IMR-90 (cell line): ENCODE data around the gene USH1G. TPM values are rescaled to one million over a fixed set of nuclear protein-coding genes. Genes with fewer than 3 reads are reported as not detected.

Experiments used
- ATAC-seq: fragments of 200-7000 bp; cut with Tn5 transposase; 2 replicates; pipeline ENCODE4 v1.9.1; 2020; ENCODE audit warnings: low read depth, mild to moderate bottlenecking, moderate library complexity
- BruUV-seq: library from RNA; stranded (reverse); fragments of 400-500 nt; replicated peaks from 2 replicates; lab custom pipeline; 2021; lab: Mats Ljungman, UMichigan
- CTCF ChIA-PET: fragments of 300-600 bp; formaldehyde crosslinking; extraction: SDS; loops from one replicate; lab custom pipeline; 2021; ENCODE audit warnings: antibody characterized with exemption; lab: Yijun Ruan, JAX
- POLR2A ChIA-PET: fragments of 300-600 bp; sonication (Branson Sonifier 250); formaldehyde crosslinking; loops from one replicate; lab custom pipeline; 2022; ENCODE audit warnings: antibody characterized with exemption; ENCODE audit not compliant: unreplicated experiment; lab: Charles Lee
- DNase-seq: peaks from one replicate; pipeline ENCODE4 v3.0.0; 2013
- H2AFZ ChIP-seq: replicated peaks from 2 replicates; pipeline ENCODE3; 2013; ENCODE audit warnings: low read length, mild to moderate bottlenecking; ENCODE audit not compliant: poor library complexity
- H2AK5ac ChIP-seq: 2 replicates; pipeline ENCODE4 v1.6.1; 2013; ENCODE audit warnings: low read depth, low read length, inconsistent platforms
- H2AK9ac ChIP-seq: replicated peaks from 2 replicates; pipeline ENCODE3; 2013; ENCODE audit warnings: mild to moderate bottlenecking, low read depth, low read length, moderate library complexity; ENCODE audit not compliant: poor library complexity
- H2BK120ac ChIP-seq: 2 replicates; pipeline ENCODE4 v1.6.1; 2013; ENCODE audit warnings: low read depth, low read length, inconsistent platforms
- H2BK15ac ChIP-seq: 3 replicates; pipeline ENCODE4 v1.6.1; 2013; ENCODE audit warnings: low read depth, low read length, inconsistent platforms
- H2BK20ac ChIP-seq: 2 replicates; pipeline ENCODE4 v1.6.1; 2013; ENCODE audit warnings: low read depth, mild to moderate bottlenecking, inconsistent platforms, low read length, moderate library complexity
- H2BK5ac ChIP-seq: 2 replicates; pipeline ENCODE4 v1.6.1; 2013; ENCODE audit warnings: mild to moderate bottlenecking, low read depth, low read length, inconsistent platforms; ENCODE audit not compliant: poor library complexity, severe bottlenecking
- H3K14ac ChIP-seq: replicated peaks from 2 replicates; pipeline ENCODE4 v1.6.1; 2013; ENCODE audit warnings: low read depth, low read length, inconsistent platforms
- H3K18ac ChIP-seq: 2 replicates; pipeline ENCODE4 v1.6.1; 2013; ENCODE audit warnings: low read depth, low read length, control low read depth
- H3K23ac ChIP-seq: 2 replicates; pipeline ENCODE4 v1.6.1; 2013; ENCODE audit warnings: low read depth, low read length, inconsistent platforms
- H3K27ac ChIP-seq: 2 replicates; pipeline ENCODE4 v1.5.1; 2013; ENCODE audit warnings: mild to moderate bottlenecking, control low read depth, low read length; ENCODE audit not compliant: insufficient read depth
- H3K27me3 ChIP-seq: 2 replicates; pipeline ENCODE4 v1.6.1; 2013; ENCODE audit warnings: low read length; ENCODE audit not compliant: control insufficient read depth, insufficient read depth
- H3K36me3 ChIP-seq: 2 replicates; pipeline ENCODE4 v1.6.1; 2013; ENCODE audit warnings: low read length, mixed read lengths; ENCODE audit not compliant: control insufficient read depth, insufficient read depth
- H3K4ac ChIP-seq: 2 replicates; pipeline ENCODE4 v1.6.1; 2013; ENCODE audit warnings: low read depth, low read length, inconsistent platforms
- H3K4me1 ChIP-seq: 2 replicates; pipeline ENCODE4 v1.6.1; 2013; ENCODE audit warnings: low read length, mixed read lengths; ENCODE audit not compliant: control insufficient read depth, insufficient read depth
- H3K4me2 ChIP-seq: 2 replicates; pipeline ENCODE4 v1.6.1; 2013; ENCODE audit warnings: low read depth, mild to moderate bottlenecking, control low read depth, low read length, moderate library complexity
- H3K4me3 ChIP-seq: 2 replicates; pipeline ENCODE4 v1.5.1; 2013; ENCODE audit warnings: low read depth, mild to moderate bottlenecking, control low read depth, low read length, moderate library complexity; ENCODE audit not compliant: insufficient read depth
- H3K56ac ChIP-seq: 2 replicates; pipeline ENCODE4 v1.6.1; 2013; ENCODE audit warnings: low read length, inconsistent platforms; ENCODE audit not compliant: insufficient read depth; ENCODE audit errors: extremely low read depth
- H3K79me1 ChIP-seq, 2 experiments: 2 replicates each; pipeline ENCODE4 v1.6.1; 2013; ENCODE audit warnings: low read length in 2 of 2, inconsistent platforms in 1 of 2, low read depth in 1 of 2
- H3K9ac ChIP-seq: 2 replicates; pipeline ENCODE4 v1.6.1; 2013; ENCODE audit warnings: low read depth, low read length, control low read depth
- H3K9me1 ChIP-seq: 2 replicates; pipeline ENCODE4 v1.6.1; 2013; ENCODE audit warnings: low read length, inconsistent platforms; ENCODE audit not compliant: insufficient read depth
- H3K9me3 ChIP-seq: 2 replicates; pipeline ENCODE4 v1.6.1; 2013; ENCODE audit warnings: low read length; ENCODE audit not compliant: control insufficient read depth, insufficient read depth
- H4K20me1 ChIP-seq: 2 replicates; pipeline ENCODE4 v1.6.1; 2013; ENCODE audit warnings: low read length, inconsistent platforms; ENCODE audit not compliant: insufficient read depth
- H4K5ac ChIP-seq: 2 replicates; pipeline ENCODE4 v1.6.1; 2013; ENCODE audit warnings: mild to moderate bottlenecking, low read depth, low read length, control low read depth
- H4K8ac ChIP-seq, 2 experiments: 2 replicates each; pipeline ENCODE4 v1.6.1; 2013; ENCODE audit warnings: low read depth in 2 of 2, low read length in 2 of 2, control low read depth in 1 of 2, inconsistent platforms in 1 of 2
- H4K91ac ChIP-seq: 2 replicates; pipeline ENCODE4 v1.6.1; 2013; ENCODE audit warnings: low read depth, low read length, inconsistent platforms; ENCODE audit not compliant: insufficient read depth
- BHLHE40 ChIP-seq: fragments of 150-350 bp; IDR thresholded peaks from 2 replicates; pipeline ENCODE4 v1.6.1; 2016; ENCODE audit warnings: mild to moderate bottlenecking, low read depth, low read length
- CHD1 ChIP-seq: IDR thresholded peaks from 2 replicates; pipeline ENCODE4 v1.6.1; 2012; ENCODE audit warnings: low read depth, low read length, improper control_type of control experiment
- FOS ChIP-seq: fragments of 150-350 bp; IDR thresholded peaks from 2 replicates; pipeline ENCODE4 v1.6.1; 2016; ENCODE audit warnings: low read depth, low read length
- WGBS, 2 experiments: methylation state at CpG; one replicate each; pipeline versions ENCODE4 v1.1.5 to v1.1.7; 2013; ENCODE audit warnings: missing lambda C conversion rate in 2 of 2; ENCODE audit not compliant: insufficient read length in 1 of 2; ENCODE audit errors: extremely low coverage in 2 of 2; 5-methylcytosine and 5-hydroxymethylcytosine counted together
- dilution Hi-C: fragments of 300-500 bp; cut with HindIII; formaldehyde crosslinking; loops from one replicate; pipeline ENCODE4 v1.14.3; 2018; ENCODE audit warnings: low sequenced_read_pairs; ENCODE audit not compliant: unreplicated experiment
- in situ Hi-C: fragments of 300-500 bp; cut with MboI; formaldehyde crosslinking; loops from 3 replicates; pipeline ENCODE4 v1.14.3; 2019; ENCODE audit warnings: low sequenced_read_pairs, inconsistent platforms, mixed read lengths
- intact Hi-C: fragments of 100-400 bp; cut with micrococcal nuclease; formaldehyde crosslinking; loops from 2 replicates; pipeline ENCODE4 v1.10.0; 2022
- polyA plus RNA-seq, 3 experiments: library from polyadenylated mRNA; depleted of rRNA; stranded (reverse); fragments of >200 nt; gene quantifications; 2 replicates each; pipeline ENCODE4 v1.2.3, GENCODE V29; 2012; ENCODE audit warnings: low replicate concordance in 1 of 3
- total RNA-seq: library from RNA; depleted of rRNA; stranded (reverse); fragments of >200 nt; gene quantifications from 2 replicates; pipeline ENCODE4 v1.2.3, GENCODE V29; 2012

USH1G gene
- total and polyA plus RNA-seq, 2 of the 4 experiments (the other 2 are of a cell fraction), result not detected

DNA sequence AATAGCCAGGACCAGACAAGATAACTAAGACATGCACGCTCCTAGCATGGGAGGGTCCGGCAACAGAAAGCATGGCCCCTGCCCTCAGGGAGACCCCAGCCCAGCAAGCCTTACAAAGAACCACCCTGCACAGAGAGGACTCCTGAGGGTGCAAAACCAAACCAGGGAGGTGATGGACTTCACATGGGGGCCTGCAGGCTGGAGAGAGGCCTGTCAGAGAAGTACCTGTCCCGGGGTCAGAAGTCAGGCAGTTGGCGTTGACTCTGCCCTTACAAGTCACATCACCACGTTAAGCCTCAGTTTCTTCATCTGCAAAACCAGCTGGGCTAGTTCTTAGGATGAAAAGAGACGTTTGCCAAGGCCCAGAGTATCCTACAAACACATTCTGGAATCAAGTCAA, 5.7 kb upstream of the USH1G start:
- Histone ChIP-seq H3K4ac (no peak overlapping the region), H4K8ac (no peak overlapping the region), H2AFZ (no peak overlapping the region), H3K4me1 (peaks cover 2% of the 10 kb centered on the region; the same call in 1 of the 2 replicates), H3K9me1 (no peaks in the 10 kb centered on the region), H3K79me1 (no peaks in the 10 kb centered on the region), H4K91ac (no peak overlapping the region), H2AK9ac (no peak overlapping the region), H4K5ac (no peak overlapping the region), H2BK5ac (no peak overlapping the region), H3K14ac (no peak overlapping the region), H3K23ac (no peak overlapping the region), H3K4me3 (no peak overlapping the region), H2BK15ac (no peak overlapping the region), H3K27me3 (peaks cover 76% of the 10 kb centered on the region), H3K4me2 (no peak overlapping the region), H4K20me1 (no peaks in the 10 kb centered on the region), H2BK20ac (no peak overlapping the region), H3K9ac (no peak overlapping the region), H3K9me3 (no peaks in the 10 kb centered on the region), H3K36me3 (no peaks in the 10 kb centered on the region), H2BK120ac (no peak overlapping the region), H3K27ac (no peak overlapping the region), H3K56ac (no peak overlapping the region), H2AK5ac (no peak overlapping the region), H3K18ac (no peak overlapping the region)
- DNase-seq (no peak), ATAC-seq (no peak)
- WGBS, 2 experiments, result no CpG with 5 or more reads among the region's 6 CpGs
- TF ChIP-seq BHLHE40 (no peak), FOS (no peak), CHD1 (no peak)
- ChIA-PET POLR2A (no interaction called here), CTCF (no interaction called here)
- in situ Hi-C loops, result no loop called here
- dilution Hi-C loops, result no loop called here
- BruUV-seq, result no TSS peak
- intact Hi-C loops, result no loop called here
